Transverse colon (tissue), 4 donors: ENCODE data around the gene KLF3.

ENCODE experiments used
- CTCF ChIP-seq, 5 experiments: fragments of 200-600 bp in 3 of 5; fragments of 450-650 bp in 2 of 5; sonication (generic) in 3 of 5; IDR thresholded peaks; 1 replicate in 2 of 5; 2 replicates in 3 of 5; pipeline ENCODE4 v1.5.1; 2016 to 2017; ENCODE audit warnings: antibody characterized with exemption in 5 of 5, inconsistent platforms in 3 of 5, mild to moderate bottlenecking in 2 of 5, moderate library complexity in 1 of 5
- EP300 ChIP-seq: sonication (generic); formaldehyde crosslinking; IDR thresholded peaks from one replicate; pipeline ENCODE4 v1.6.1; 2017; ENCODE audit warnings: antibody characterized with exemption, low read depth
- POLR2A ChIP-seq: fragments of 450-650 bp; IDR thresholded peaks from one replicate; pipeline ENCODE4 v1.6.1; 2016; ENCODE audit warnings: antibody characterized with exemption, mild to moderate bottlenecking, moderate library complexity
- POLR2AphosphoS5 ChIP-seq, 3 donors: sonication (generic); formaldehyde crosslinking; IDR thresholded peaks; one replicate each; pipeline ENCODE4 v1.6.1; 2016; ENCODE audit warnings: antibody characterized with exemption in 3 of 3

GRCh38 chr4:38743866-38744265 lies 79.9 kb downstream of the KLF3 start:
- TF ChIP-seq CTCF (IDR thresholded peaks at IDR 0.05) (no peak), POLR2A (no peak), POLR2AphosphoS5 (IDR thresholded peaks at IDR 0.05) (no peak), EP300 (no peak)
